ENCODE measurements around the gene CDCP2.

Gene CDCP2

DNA sequence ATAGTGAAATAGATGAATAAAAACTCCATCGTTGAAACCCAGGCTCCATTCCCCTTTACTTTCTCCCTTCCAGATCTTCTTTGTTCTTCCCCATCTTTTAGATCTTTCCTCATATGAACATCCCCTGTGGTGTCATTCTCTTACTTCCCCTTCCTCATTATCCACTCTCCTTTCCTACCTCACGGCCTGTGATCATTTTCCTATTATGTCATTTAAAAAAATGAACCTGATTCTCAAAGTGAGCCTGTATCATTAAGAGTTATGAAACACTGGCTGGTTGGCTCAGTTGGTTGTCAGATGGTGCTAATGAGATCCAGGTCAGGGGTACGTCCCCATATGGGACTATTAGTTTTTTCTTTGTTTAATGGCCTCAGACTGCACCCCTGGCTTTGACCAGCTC is 61.1 kb downstream of the CDCP2 start:
- no peak for DNase-seq (ENCODE audit: low spot score)

DNA sequence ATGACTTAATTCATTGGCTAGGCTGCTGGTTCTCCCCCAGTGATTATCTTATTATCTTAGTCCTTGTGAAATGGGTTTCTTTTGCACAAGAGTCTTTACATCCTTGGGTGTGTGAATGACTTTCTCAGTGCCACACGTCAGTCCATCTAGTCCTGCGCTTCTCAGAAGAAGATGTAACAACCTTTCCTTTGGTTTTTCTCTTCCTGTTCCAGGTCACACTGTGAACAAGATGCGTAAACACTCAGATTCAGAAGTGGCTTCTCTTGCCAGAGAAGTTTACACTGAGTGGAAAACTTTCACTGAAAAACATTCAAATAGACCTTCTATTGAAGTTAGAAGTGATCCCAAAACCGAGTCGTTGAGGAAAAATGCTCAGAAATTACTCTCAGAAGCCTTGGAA is 64.4 kb downstream of the CDCP2 start:
- no peak for DNase-seq (ENCODE audit: low spot score)

DNA sequence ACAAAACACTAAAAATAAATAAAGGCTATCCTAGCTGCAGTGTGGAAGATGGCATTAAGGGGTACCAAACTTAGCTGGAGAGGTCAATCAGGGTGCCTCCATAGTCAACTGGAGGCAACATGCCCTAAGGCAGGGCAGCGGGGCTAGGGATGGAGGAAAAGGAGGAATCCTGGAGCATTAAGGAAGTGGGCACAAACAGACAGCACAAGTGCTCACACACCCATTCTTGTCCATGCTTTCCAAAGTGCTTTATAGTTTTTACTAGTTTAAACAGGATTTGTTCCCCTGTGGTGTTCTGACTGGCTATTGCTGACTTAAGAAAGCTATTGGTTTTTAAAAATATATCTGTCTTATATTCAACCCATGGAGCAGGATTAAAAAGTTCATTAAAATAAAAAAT is 66.0 kb downstream of the CDCP2 start:
- DNase-seq (ENCODE audit: low spot score) = no peak

DNA sequence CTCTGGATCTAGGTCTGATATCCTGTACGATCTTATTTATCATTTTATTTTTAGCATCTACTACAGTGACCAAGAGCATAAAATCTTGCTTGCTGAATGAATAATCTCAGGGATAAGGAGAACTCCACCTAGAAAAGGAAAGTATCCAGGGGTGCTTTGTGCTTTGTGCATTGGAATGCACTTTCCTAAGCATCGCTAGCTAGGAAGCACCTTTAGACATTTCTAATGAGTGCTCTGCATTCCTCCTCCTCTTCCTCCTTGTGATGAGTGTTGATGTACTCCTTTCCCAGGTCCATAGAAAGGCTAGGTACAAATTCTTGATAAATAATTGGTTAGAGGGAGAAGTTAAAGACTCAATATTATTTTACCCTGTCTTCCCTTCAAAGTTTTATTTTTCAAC is 68.0 kb downstream of the CDCP2 start:
- DNase-seq (ENCODE audit: low spot score) = no peak

Data from kidney capillary endothelial cell (primary cell).